Muscle layer of duodenum (tissue), 2 donors: Measurements from ENCODE around the gene STUM.

ENCODE experiments used
- H3K27ac ChIP-seq: one replicate; pipeline ENCODE4 v1.7.0; 2013; ENCODE audit warnings: mild to moderate bottlenecking, low read length
- H3K27me3 ChIP-seq: one replicate; pipeline ENCODE4 v1.7.0; 2013; ENCODE audit warnings: low read depth, mild to moderate bottlenecking, control low read depth, low read length
- H3K36me3 ChIP-seq, 2 donors: one replicate each; pipeline ENCODE4 v1.7.0; 2013; ENCODE audit warnings: low read length in 2 of 2, control low read depth in 1 of 2, mild to moderate bottlenecking in 1 of 2; ENCODE audit not compliant: insufficient read depth in 2 of 2, control insufficient read depth in 1 of 2
- H3K4me1 ChIP-seq, 2 donors: one replicate each; pipeline ENCODE4 v1.7.0; 2013; ENCODE audit warnings: low read length in 2 of 2, mild to moderate bottlenecking in 2 of 2, control low read depth in 1 of 2, moderate library complexity in 1 of 2; ENCODE audit not compliant: insufficient read depth in 2 of 2, control insufficient read depth in 1 of 2
- H3K4me3 ChIP-seq, 2 donors: one replicate each; pipeline ENCODE4 v1.7.0; 2013; ENCODE audit warnings: low read length in 2 of 2, low read depth in 1 of 2, mild to moderate bottlenecking in 1 of 2
- H3K9me3 ChIP-seq, 2 donors: one replicate each; pipeline ENCODE4 v1.7.0; 2013; ENCODE audit warnings: low read length in 2 of 2, control low read depth in 1 of 2, mild to moderate bottlenecking in 1 of 2; ENCODE audit not compliant: control insufficient read depth in 1 of 2
- donor health status: healthy.

Gene STUM

GRCh38 chr1:226600254-226600653 lies 51.7 kb downstream of the STUM start:
- Histone ChIP-seq H3K36me3 (no peaks in the 10 kb centered on the region), H3K4me1 (peaks cover 5 to 9% of the 10 kb centered on the region in 2 donors), H3K27ac (no peak overlapping the region), H3K4me3 (no peak overlapping the region), H3K27me3 (no peaks in the 10 kb centered on the region), H3K9me3 (no peaks in the 10 kb centered on the region)

- Histone ChIP-seq H3K36me3 (no peaks in the 10 kb centered on the region), H3K9me3 (no peaks in the 10 kb centered on the region), H3K27ac (no peak overlapping the region), H3K4me3 (no peak overlapping the region), H3K4me1 (peaks cover 9 to 17% of the 10 kb centered on the region in 2 donors), H3K27me3 (no peaks in the 10 kb centered on the region)
These were observed 52.9 kb downstream of the STUM start for GRCh38 chr1:226601456-226601855.

GRCh38 chr1:226602186-226603021 lies 53.8 kb downstream of the STUM start:
- Histone ChIP-seq H3K27me3 (no peaks in the 10 kb centered on the region), H3K4me3 (no peak overlapping the region), H3K4me1 (peaks cover 9 to 22% of the 10 kb centered on the region in 2 donors), H3K9me3 (no peaks in the 10 kb centered on the region), H3K36me3 (no peaks in the 10 kb centered on the region), H3K27ac (peak overlapping the region; percentile 88)

- H3K27me3 ChIP-seq, result no peaks in the 10 kb centered on the region
- peak overlapping the region; percentile 88 for H3K27ac ChIP-seq
- H3K4me1 ChIP-seq, result peaks cover 9 to 22% of the 10 kb centered on the region in 2 donors
- peak overlapping the region in 1 of 2 donors; percentile 48 for H3K4me3 ChIP-seq
- no peaks in the 10 kb centered on the region for H3K9me3 ChIP-seq
- H3K36me3 ChIP-seq, result no peaks in the 10 kb centered on the region
These were observed 54.7 kb downstream of the STUM start for GRCh38 chr1:226603022-226603857.

GRCh38 chr1:226603858-226604559 lies 55.4 kb downstream of the STUM start:
- Histone ChIP-seq H3K9me3 (no peaks in the 10 kb centered on the region), H3K4me1 (peaks cover 9 to 22% of the 10 kb centered on the region in 2 donors), H3K4me3 (no peak overlapping the region), H3K27ac (peak overlapping the region; percentile 88), H3K36me3 (no peaks in the 10 kb centered on the region), H3K27me3 (no peaks in the 10 kb centered on the region)

GRCh38 chr1:226604560-226605317 lies 56.2 kb downstream of the STUM start:
- H3K27me3 ChIP-seq, result no peaks in the 10 kb centered on the region
- H3K27ac ChIP-seq, result no peak overlapping the region
- no peaks in the 10 kb centered on the region for H3K9me3 ChIP-seq
- H3K36me3 ChIP-seq, result no peaks in the 10 kb centered on the region
- no peak overlapping the region for H3K4me3 ChIP-seq
- H3K4me1 ChIP-seq, result peaks cover 9 to 22% of the 10 kb centered on the region in 2 donors

GRCh38 chr1:226605318-226605950 lies 56.9 kb downstream of the STUM start:
- no peak overlapping the region for H3K4me3 ChIP-seq
- no peaks in the 10 kb centered on the region for H3K36me3 ChIP-seq
- H3K27ac ChIP-seq, result no peak overlapping the region
- H3K4me1 ChIP-seq, result peaks cover 9 to 22% of the 10 kb centered on the region in 2 donors
- no peaks in the 10 kb centered on the region for H3K9me3 ChIP-seq
- H3K27me3 ChIP-seq, result no peaks in the 10 kb centered on the region

GRCh38 chr1:226606311-226607267 lies 58.0 kb downstream of the STUM start:
- Histone ChIP-seq H3K36me3 (no peaks in the 10 kb centered on the region), H3K27me3 (no peaks in the 10 kb centered on the region), H3K4me1 (peaks cover 9 to 22% of the 10 kb centered on the region in 2 donors), H3K27ac (no peak overlapping the region), H3K4me3 (no peak overlapping the region), H3K9me3 (no peaks in the 10 kb centered on the region)

- H3K9me3 ChIP-seq, result no peaks in the 10 kb centered on the region
- H3K27ac ChIP-seq, result no peak overlapping the region
- no peaks in the 10 kb centered on the region for H3K27me3 ChIP-seq
- peaks cover 9 to 22% of the 10 kb centered on the region in 2 donors for H3K4me1 ChIP-seq
- no peaks in the 10 kb centered on the region for H3K36me3 ChIP-seq
- no peak overlapping the region for H3K4me3 ChIP-seq
These were observed 58.7 kb downstream of the STUM start for GRCh38 chr1:226607268-226607660.
